HUES6 (cell line): ENCODE results near the gene GTPBP1.

Source experiments
- H3K27ac ChIP-seq: 2 replicates; pipeline ENCODE4 v1.7.0; 2013; ENCODE audit warnings: low read depth, mild to moderate bottlenecking, low read length, inconsistent platforms
- H3K27me3 ChIP-seq: 2 replicates; pipeline ENCODE4 v1.6.1; 2013; ENCODE audit warnings: low read length; ENCODE audit not compliant: control insufficient read depth, insufficient read depth
- H3K36me3 ChIP-seq: 2 replicates; pipeline ENCODE4 v1.6.1; 2013; ENCODE audit warnings: low read length; ENCODE audit not compliant: control insufficient read depth, insufficient read depth
- H3K4me1 ChIP-seq: 2 replicates; pipeline ENCODE4 v1.6.1; 2013; ENCODE audit warnings: low read length; ENCODE audit not compliant: control insufficient read depth, insufficient read depth
- H3K4me3 ChIP-seq: 2 replicates; pipeline ENCODE4 v1.5.1; 2013; ENCODE audit warnings: low read depth, low read length
- H3K9ac ChIP-seq: one replicate; pipeline ENCODE4 v1.6.1; 2013; ENCODE audit warnings: mild to moderate bottlenecking, low read length
- H3K9me3 ChIP-seq: 2 replicates; pipeline ENCODE4 v1.6.1; 2013; ENCODE audit warnings: low read depth, low read length; ENCODE audit not compliant: control insufficient read depth, insufficient read depth

Gene GTPBP1

GRCh38 chr22:38735465-38736256 is 29.9 kb downstream of the GTPBP1 start:
- H3K4me3 ChIP-seq = no peak overlapping the region
- no peaks in the 10 kb centered on the region for H3K9me3 ChIP-seq
- no peak overlapping the region for H3K27ac ChIP-seq
- no peaks in the 10 kb centered on the region for H3K4me1 ChIP-seq
- H3K36me3 ChIP-seq = peaks cover 91% of the 10 kb centered on the region
- H3K9ac ChIP-seq = no peak overlapping the region
- no peaks in the 10 kb centered on the region for H3K27me3 ChIP-seq

GRCh38 chr22:38736257-38736570 is 30.5 kb downstream of the GTPBP1 start:
- Histone ChIP-seq H3K4me3 (no peak overlapping the region), H3K27ac (no peak overlapping the region), H3K9ac (no peak overlapping the region), H3K36me3 (peaks cover 91% of the 10 kb centered on the region), H3K4me1 (no peaks in the 10 kb centered on the region), H3K9me3 (no peaks in the 10 kb centered on the region), H3K27me3 (no peaks in the 10 kb centered on the region)

GRCh38 chr22:38737302-38738060 is 31.7 kb downstream of the GTPBP1 start:
- no peak overlapping the region for H3K9ac ChIP-seq
- no peaks in the 10 kb centered on the region for H3K4me1 ChIP-seq
- no peak overlapping the region for H3K4me3 ChIP-seq
- H3K27me3 ChIP-seq = no peaks in the 10 kb centered on the region
- H3K36me3 ChIP-seq = peaks cover 91% of the 10 kb centered on the region
- H3K9me3 ChIP-seq = no peaks in the 10 kb centered on the region
- no peak overlapping the region for H3K27ac ChIP-seq

DNA sequence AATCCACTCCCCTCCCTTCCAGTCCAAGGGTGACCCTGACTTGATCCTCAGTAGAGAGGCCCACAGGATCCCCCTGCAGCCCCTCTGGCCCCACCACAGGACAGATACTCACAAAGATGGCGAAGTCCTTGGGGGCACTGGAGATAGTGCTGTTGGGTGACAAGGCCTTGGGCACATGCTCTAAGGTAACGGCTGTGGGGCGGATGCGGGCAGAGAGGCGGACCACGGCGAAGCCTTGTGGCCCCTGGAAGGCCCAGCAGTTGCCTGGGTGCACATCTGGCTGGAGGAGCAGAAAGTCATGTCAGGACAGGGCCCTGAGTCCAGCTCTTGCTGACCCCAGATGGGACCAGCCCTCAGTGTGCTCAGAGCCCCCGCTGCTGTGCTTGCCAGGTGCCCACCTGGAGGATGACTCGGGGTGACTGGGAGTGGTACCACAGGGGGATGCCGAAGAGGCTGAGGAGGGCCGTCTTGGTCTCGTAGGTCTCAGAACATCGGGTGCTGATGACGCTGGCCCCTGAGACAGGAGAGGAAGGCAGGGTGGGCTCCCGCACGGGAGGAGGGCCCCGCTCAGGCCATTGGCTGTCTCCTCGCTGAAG is 32.8 kb downstream of the GTPBP1 start:
- no peak overlapping the region for H3K9ac ChIP-seq
- H3K27me3 ChIP-seq = no peaks in the 10 kb centered on the region
- H3K27ac ChIP-seq = no peak overlapping the region
- H3K9me3 ChIP-seq = no peaks in the 10 kb centered on the region
- no peaks in the 10 kb centered on the region for H3K4me1 ChIP-seq
- no peak overlapping the region for H3K4me3 ChIP-seq
- H3K36me3 ChIP-seq = peaks cover 90% of the 10 kb centered on the region

DNA sequence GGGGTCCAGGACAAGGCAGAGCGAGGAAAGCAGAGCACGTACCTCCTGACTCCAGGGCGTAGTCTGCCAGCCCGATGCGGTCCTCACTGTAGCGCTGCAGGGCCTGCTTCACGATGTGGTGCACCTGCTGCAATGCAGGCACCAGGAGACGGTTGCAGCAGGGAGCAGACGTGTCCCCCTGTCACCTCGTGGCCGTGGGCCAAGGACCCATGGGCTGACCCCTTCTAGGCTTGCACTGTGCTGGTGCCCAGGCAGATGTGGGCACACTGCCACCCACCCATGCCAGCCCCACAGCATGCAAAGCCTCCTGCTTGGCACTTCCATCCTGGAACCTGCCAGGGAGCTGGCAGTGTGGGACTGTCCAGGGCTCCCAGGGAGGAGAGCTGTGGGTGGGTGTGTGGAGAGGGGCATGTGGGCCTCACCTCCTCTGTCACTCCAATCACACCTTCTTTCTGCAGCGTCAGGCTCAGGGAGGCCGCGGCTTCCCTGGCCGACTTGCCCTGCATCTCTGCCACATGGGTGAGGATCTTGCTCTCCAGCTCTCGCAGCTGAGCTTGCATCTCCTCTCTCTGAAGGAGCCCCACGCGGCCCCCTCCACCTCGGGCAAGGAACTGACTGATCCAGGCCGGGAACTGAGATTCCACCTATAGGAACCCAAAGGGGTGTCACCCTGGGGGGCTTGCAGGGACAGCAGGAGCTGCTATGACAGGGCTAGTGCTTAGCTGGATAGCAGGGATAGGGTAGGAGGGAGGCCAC is 33.7 kb downstream of the GTPBP1 start:
- Histone ChIP-seq H3K9me3 (no peaks in the 10 kb centered on the region), H3K4me1 (no peaks in the 10 kb centered on the region), H3K4me3 (no peak overlapping the region), H3K9ac (no peak overlapping the region), H3K27ac (no peak overlapping the region), H3K27me3 (no peaks in the 10 kb centered on the region), H3K36me3 (peaks cover 81% of the 10 kb centered on the region)

GRCh38 chr22:38740116-38740723 is 34.5 kb downstream of the GTPBP1 start:
- Histone ChIP-seq H3K36me3 (peaks cover 83% of the 10 kb centered on the region), H3K27me3 (no peaks in the 10 kb centered on the region), H3K4me1 (no peaks in the 10 kb centered on the region), H3K27ac (no peak overlapping the region), H3K4me3 (no peak overlapping the region), H3K9me3 (no peaks in the 10 kb centered on the region), H3K9ac (no peak overlapping the region)

GRCh38 chr22:38740754-38741153 is 35.0 kb downstream of the GTPBP1 start:
- Histone ChIP-seq H3K27ac (no peak overlapping the region), H3K27me3 (no peaks in the 10 kb centered on the region), H3K9me3 (no peaks in the 10 kb centered on the region), H3K4me3 (no peak overlapping the region), H3K4me1 (no peaks in the 10 kb centered on the region), H3K36me3 (peaks cover 84% of the 10 kb centered on the region), H3K9ac (no peak overlapping the region)

DNA sequence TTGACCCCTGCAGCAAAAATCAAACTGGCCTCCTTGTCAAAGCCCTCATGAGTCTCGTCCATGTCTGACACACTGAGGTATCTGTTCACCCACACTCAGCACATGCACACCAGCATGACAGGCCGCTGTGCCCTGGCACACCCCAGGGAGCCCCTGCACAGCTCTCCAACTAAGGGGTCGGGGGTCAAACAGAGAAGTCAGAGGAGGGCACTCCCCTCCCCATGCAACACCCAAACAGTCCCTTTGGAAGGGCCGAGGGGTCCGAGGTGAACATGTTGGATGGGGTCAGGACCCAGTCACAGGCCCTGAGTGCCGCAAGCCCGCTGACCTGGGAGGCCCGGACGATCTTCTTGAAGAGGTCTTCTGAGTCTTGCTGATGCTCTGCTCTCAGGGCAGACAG is 35.4 kb downstream of the GTPBP1 start:
- H3K4me3 ChIP-seq = no peak overlapping the region
- peaks cover 82% of the 10 kb centered on the region for H3K36me3 ChIP-seq
- no peak overlapping the region for H3K27ac ChIP-seq
- no peaks in the 10 kb centered on the region for H3K4me1 ChIP-seq
- no peaks in the 10 kb centered on the region for H3K27me3 ChIP-seq
- no peaks in the 10 kb centered on the region for H3K9me3 ChIP-seq
- no peak overlapping the region for H3K9ac ChIP-seq

GRCh38 chr22:38741576-38741975 is 35.8 kb downstream of the GTPBP1 start:
- Histone ChIP-seq H3K36me3 (peaks cover 81% of the 10 kb centered on the region), H3K9me3 (no peaks in the 10 kb centered on the region), H3K4me3 (no peak overlapping the region), H3K27me3 (no peaks in the 10 kb centered on the region), H3K4me1 (no peaks in the 10 kb centered on the region), H3K9ac (no peak overlapping the region), H3K27ac (no peak overlapping the region)

GRCh38 chr22:38742176-38742942 is 36.6 kb downstream of the GTPBP1 start:
- Histone ChIP-seq H3K27ac (no peak overlapping the region), H3K4me3 (no peak overlapping the region), H3K4me1 (no peaks in the 10 kb centered on the region), H3K9me3 (no peaks in the 10 kb centered on the region), H3K27me3 (no peaks in the 10 kb centered on the region), H3K36me3 (peaks cover 73% of the 10 kb centered on the region), H3K9ac (no peak overlapping the region)
